Calu3 (cell line): ENCODE measurements around the gene PPP3CA. TPM values are rescaled to one million over a fixed set of nuclear protein-coding genes. Genes with fewer than 3 reads are reported as not detected.

Experiments
- BruUV-seq: library from RNA; stranded (reverse); fragments of 400-500 nt; replicated peaks from 2 replicates; lab custom pipeline; 2021; lab: Mats Ljungman, UMichigan
- CTCF ChIA-PET: fragments of 300-600 bp; sonication (Branson Sonifier 250); formaldehyde crosslinking; loops from one replicate; lab custom pipeline; 2022; ENCODE audit warnings: antibody characterized with exemption; lab: Charles Lee
- DNase-seq: peaks from one replicate; pipeline ENCODE4 v3.0.0; 2022
- H3K27ac Mint-ChIP-seq: one replicate; pipeline ENCODE4 v1.8.0; 2022; ENCODE audit warnings: mixed read lengths; ENCODE audit not compliant: unreplicated experiment
- H3K27me3 Mint-ChIP-seq: one replicate; pipeline ENCODE4 v1.8.0; 2022; ENCODE audit warnings: mixed read lengths; ENCODE audit not compliant: unreplicated experiment
- H3K36me3 Mint-ChIP-seq: one replicate; pipeline ENCODE4 v1.8.0; 2022; ENCODE audit warnings: mild to moderate bottlenecking, moderate library complexity, mixed read lengths; ENCODE audit not compliant: insufficient read depth, unreplicated experiment
- H3K4me1 Mint-ChIP-seq: one replicate; pipeline ENCODE4 v1.8.0; 2022; ENCODE audit warnings: mild to moderate bottlenecking, low read depth, mixed read lengths; ENCODE audit not compliant: unreplicated experiment
- H3K4me3 Mint-ChIP-seq: one replicate; pipeline ENCODE4 v1.8.0; 2022; ENCODE audit warnings: mild to moderate bottlenecking, low read depth, moderate library complexity, mixed read lengths; ENCODE audit not compliant: unreplicated experiment
- H3K9me3 Mint-ChIP-seq: one replicate; pipeline ENCODE4 v1.8.0; 2022; ENCODE audit warnings: low read depth, mixed read lengths; ENCODE audit not compliant: unreplicated experiment
- CTCF ChIP-seq: fragments of 200-600 bp; IDR thresholded peaks from one replicate; pipeline ENCODE4 v1.8.0; 2022; ENCODE audit warnings: antibody characterized with exemption; ENCODE audit not compliant: unreplicated experiment
- intact Hi-C: fragments of 100-400 bp; cut with micrococcal nuclease; formaldehyde crosslinking; loops from one replicate; pipeline ENCODE4 v1.10.0; 2022; ENCODE audit not compliant: unreplicated experiment
- total RNA-seq: library from RNA; stranded (reverse); gene quantifications from 2 replicates; pipeline ENCODE4 v1.2.3, GENCODE V29; 2022

PPP3CA gene
- total RNA-seq, 1 experiment from 2014 or later = 33.7 TPM

- Mint-ChIP-seq H3K27ac (no peak overlapping the region), H3K4me3 (no peak overlapping the region), H3K4me1 (no peaks in the 10 kb centered on the region), H3K27me3 (no peaks in the 10 kb centered on the region), H3K36me3 (no peaks in the 10 kb centered on the region), H3K9me3 (no peaks in the 10 kb centered on the region)
- TF ChIP-seq CTCF = no peak
- intact Hi-C loops = no loop called here
- CTCF ChIA-PET = no interaction called here
- no peak for DNase-seq
- no TSS peak for BruUV-seq
Observed at GRCh38 chr4:101205916-101206315, 141.4 kb downstream of the PPP3CA start.

- intact Hi-C loops = no loop called here
- no peak for DNase-seq
- Mint-ChIP-seq H3K4me3 (no peak overlapping the region), H3K36me3 (no peaks in the 10 kb centered on the region), H3K9me3 (no peaks in the 10 kb centered on the region), H3K27me3 (no peaks in the 10 kb centered on the region), H3K27ac (peak overlapping the region; percentile 74), H3K4me1 (peaks cover 17% of the 10 kb centered on the region)
- no TSS peak for BruUV-seq
- TF ChIP-seq CTCF = no peak
- CTCF ChIA-PET = no interaction called here
Observed at GRCh38 chr4:101201421-101201820, 145.9 kb downstream of the PPP3CA start.

GRCh38 chr4:101200561-101200960 lies 146.8 kb downstream of the PPP3CA start:
- H3K4me1 Mint-ChIP-seq = peaks cover 17% of the 10 kb centered on the region
- BruUV-seq = no TSS peak
- TF ChIP-seq CTCF = no peak
- intact Hi-C loops = no loop called here
- H3K36me3 Mint-ChIP-seq = no peaks in the 10 kb centered on the region
- H3K9me3 Mint-ChIP-seq = no peaks in the 10 kb centered on the region
- DNase-seq = peak; percentile 5
- CTCF ChIA-PET = interaction anchor here (0.5 to 1.0 kb wide), 2 partner anchors 11 to 122 kb away, joined by 3 to 4 read pairs; no protein-coding TSS in a partner anchor
- no peaks in the 10 kb centered on the region for H3K27me3 Mint-ChIP-seq
- H3K4me3 Mint-ChIP-seq = no peak overlapping the region
- H3K27ac Mint-ChIP-seq = peak overlapping the region; percentile 94

- no peaks in the 10 kb centered on the region for H3K9me3 Mint-ChIP-seq
- H3K27ac Mint-ChIP-seq = peak overlapping the region; percentile 94
- no peaks in the 10 kb centered on the region for H3K27me3 Mint-ChIP-seq
- BruUV-seq = no TSS peak
- CTCF ChIA-PET = no interaction called here
- no peaks in the 10 kb centered on the region for H3K36me3 Mint-ChIP-seq
- no peak overlapping the region for H3K4me3 Mint-ChIP-seq
- intact Hi-C loops = no loop called here
- H3K4me1 Mint-ChIP-seq = peaks cover 17% of the 10 kb centered on the region
- TF ChIP-seq CTCF = no peak
- no peak for DNase-seq
Observed at GRCh38 chr4:101199507-101200285, 147.6 kb downstream of the PPP3CA start.
